ENCODE data around the gene VDR.

- TF ChIP-seq CTCF (IDR thresholded peaks at IDR 0.05; ENCODE audit: poor library complexity, severe bottlenecking) (no peak), POLR2AphosphoS5 (IDR thresholded peaks at IDR 0.05) (no peak), EZH2 (IDR thresholded peaks at IDR 0.05; ENCODE audit: borderline replicate concordance, insufficient read depth, low read length, poor library complexity, severe bottlenecking) (no peak), SMC3 (conservative IDR thresholded peaks at IDR 0.05; ENCODE audit: poor library complexity) (no peak)
Observed at GRCh38 chr12:47849261-47849660, 55.5 kb downstream of the VDR start.
